ENCODE data around the gene SMG1.
"Not testable (repeated sequence)": the region's sequence is repeated elsewhere in the genome, so short reads cannot be mapped to it uniquely, and the experiment has no call there.

SMG1 gene

GRCh38 chr16:18925986-18926865, at the start of gene SMG1:
SMG1 (minus strand) TSS chr16:18926408; CDS start chr16:18926041, 367 bp downstream.
- DNase-seq (ENCODE audit: low read depth in 2 of 2, low spot score in 1 of 2) = peak; percentile 83 to 85

- no peak for DNase-seq (ENCODE audit: low read depth in 2 of 2, low spot score in 1 of 2)
Observed at GRCh38 chr16:18975109-18975508, 48.9 kb upstream of the SMG1 start.

- DNase-seq (ENCODE audit: low read depth in 2 of 2, low spot score in 1 of 2) = no peak
Observed at GRCh38 chr16:18969855-18970240, 43.6 kb upstream of the SMG1 start.

- DNase-seq (ENCODE audit: low read depth in 2 of 2, low spot score in 1 of 2) = peak; percentile 60 to 61
Observed at GRCh38 chr16:18969050-18969854, 43.0 kb upstream of the SMG1 start.

GRCh38 chr16:18966791-18967190, 40.6 kb upstream of the SMG1 start:
- no peak for DNase-seq (ENCODE audit: low read depth in 2 of 2, low spot score in 1 of 2)

- DNase-seq (ENCODE audit: low read depth in 2 of 2, low spot score in 1 of 2) = no peak
Observed at GRCh38 chr16:18965555-18965954, 39.3 kb upstream of the SMG1 start.

GRCh38 chr16:18959031-18959505, 32.9 kb upstream of the SMG1 start:
- no peak for DNase-seq (ENCODE audit: low read depth in 2 of 2, low spot score in 1 of 2)

GRCh38 chr16:18958621-18959029, 32.4 kb upstream of the SMG1 start:
- no peak for DNase-seq (ENCODE audit: low read depth in 2 of 2, low spot score in 1 of 2)

GRCh38 chr16:18956658-18957241, 30.5 kb upstream of the SMG1 start:
- not testable (repeated sequence) for DNase-seq (ENCODE audit: low read depth in 2 of 2, low spot score in 1 of 2)

- not testable (repeated sequence) for DNase-seq (ENCODE audit: low read depth in 2 of 2, low spot score in 1 of 2)
Observed at GRCh38 chr16:18955874-18956580, 29.8 kb upstream of the SMG1 start.

- no peak for DNase-seq (ENCODE audit: low read depth in 2 of 2, low spot score in 1 of 2)
Observed at GRCh38 chr16:18953547-18953946, 27.3 kb upstream of the SMG1 start.

GRCh38 chr16:18950469-18951185, 24.4 kb upstream of the SMG1 start:
- DNase-seq (ENCODE audit: low read depth in 2 of 2, low spot score in 1 of 2) = no peak

GRCh38 chr16:18948372-18949020, 22.3 kb upstream of the SMG1 start:
- no peak for DNase-seq (ENCODE audit: low read depth in 2 of 2, low spot score in 1 of 2)

GRCh38 chr16:18945233-18945632, 19.0 kb upstream of the SMG1 start:
- no peak for DNase-seq (ENCODE audit: low read depth in 2 of 2, low spot score in 1 of 2)

- no peak for DNase-seq (ENCODE audit: low read depth in 2 of 2, low spot score in 1 of 2)
Observed at GRCh38 chr16:18943414-18943813, 17.2 kb upstream of the SMG1 start.

- no peak for DNase-seq (ENCODE audit: low read depth in 2 of 2, low spot score in 1 of 2)
Observed at GRCh38 chr16:18942061-18942460, 15.9 kb upstream of the SMG1 start.

- no peak for DNase-seq (ENCODE audit: low read depth in 2 of 2, low spot score in 1 of 2)
Observed at GRCh38 chr16:18941471-18941870, 15.3 kb upstream of the SMG1 start.

- no peak for DNase-seq (ENCODE audit: low read depth in 2 of 2, low spot score in 1 of 2)
Observed at GRCh38 chr16:18938986-18939385, 12.8 kb upstream of the SMG1 start.

- no peak for DNase-seq (ENCODE audit: low read depth in 2 of 2, low spot score in 1 of 2)
Observed at GRCh38 chr16:18937390-18937789, 11.2 kb upstream of the SMG1 start.

All from stimulated activated CD8-positive, alpha-beta memory T cell treated with anti-CD3 and anti-CD28 coated beads, Interleukin-4, amount 100 ng/mL, for 1 hour (primary cell).